Activated CD8-positive, alpha-beta memory T cell treated with anti-CD3 and anti-CD28 coated beads, Interleukin-2, amount 50 U/mL, for 24 hours (primary cell): Measurements from ENCODE around the gene DAPK2.

Source experiments
- DNase-seq: peaks from one replicate; pipeline ENCODE4 v3.0.0-alpha.2; 2020; ENCODE audit errors: extremely low read depth

DAPK2 gene

DNA sequence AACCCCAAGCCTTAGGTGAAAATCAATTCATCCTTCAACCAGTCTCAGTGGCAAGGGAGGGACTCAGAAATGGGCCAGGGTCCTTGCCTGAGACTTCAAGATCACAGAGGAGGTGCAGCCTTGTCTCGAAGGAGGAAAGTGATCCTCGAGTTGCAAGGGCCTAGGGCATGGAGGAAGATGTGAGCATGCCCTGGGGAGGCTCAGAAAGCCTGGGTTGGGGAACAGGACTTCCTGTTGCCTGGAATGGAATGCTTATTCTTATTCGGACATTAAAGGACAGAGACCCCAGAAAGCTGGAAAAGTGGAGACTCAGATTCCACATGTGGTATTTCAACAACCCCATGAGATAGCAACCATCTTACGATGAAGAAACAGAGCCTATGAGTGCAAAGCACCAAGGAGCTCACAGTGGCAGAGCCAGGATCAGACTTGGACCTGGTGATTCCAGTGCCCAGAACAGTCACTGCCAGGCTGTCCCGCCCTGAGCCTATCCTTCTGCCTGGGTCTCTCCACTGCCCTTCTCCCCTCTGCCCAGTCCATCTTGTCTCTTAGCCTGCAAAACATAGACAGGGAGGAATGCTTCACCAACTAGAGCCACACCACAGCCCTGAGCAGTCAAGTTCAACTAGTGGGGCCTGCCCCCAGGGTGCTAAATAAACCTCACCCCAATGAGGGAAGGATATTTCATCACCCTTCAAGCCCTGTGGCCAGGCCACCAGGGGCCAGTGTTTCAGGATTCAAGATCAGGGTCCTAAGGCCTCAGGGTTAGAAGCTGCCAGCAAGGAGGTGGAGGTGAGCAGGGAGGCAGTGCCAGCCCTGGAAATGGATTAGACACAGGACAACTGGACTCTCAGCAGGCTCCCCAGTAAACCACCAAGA, 21.9 kb downstream of the DAPK2 start:
- no peak for DNase-seq

DNA sequence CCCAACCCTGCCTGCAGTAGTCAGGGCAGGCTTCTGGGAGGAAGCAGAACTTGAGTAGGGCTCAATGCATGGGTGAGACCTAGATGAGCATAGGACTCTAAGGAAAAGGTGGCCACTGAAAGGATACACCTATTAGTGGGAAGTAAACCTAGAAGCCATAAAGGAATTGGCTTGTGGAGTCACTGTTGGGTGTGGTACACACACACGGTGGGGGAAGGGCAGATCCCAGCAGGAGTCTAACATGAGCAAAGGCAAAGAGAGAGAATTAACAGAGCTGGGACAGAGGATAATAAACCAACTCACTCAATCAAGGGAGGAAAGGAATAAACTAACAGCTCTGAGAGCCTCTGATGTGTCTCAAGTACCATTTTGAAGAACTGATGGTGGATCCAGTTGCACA, 23.1 kb downstream of the DAPK2 start:
- DNase-seq = no peak

DNA sequence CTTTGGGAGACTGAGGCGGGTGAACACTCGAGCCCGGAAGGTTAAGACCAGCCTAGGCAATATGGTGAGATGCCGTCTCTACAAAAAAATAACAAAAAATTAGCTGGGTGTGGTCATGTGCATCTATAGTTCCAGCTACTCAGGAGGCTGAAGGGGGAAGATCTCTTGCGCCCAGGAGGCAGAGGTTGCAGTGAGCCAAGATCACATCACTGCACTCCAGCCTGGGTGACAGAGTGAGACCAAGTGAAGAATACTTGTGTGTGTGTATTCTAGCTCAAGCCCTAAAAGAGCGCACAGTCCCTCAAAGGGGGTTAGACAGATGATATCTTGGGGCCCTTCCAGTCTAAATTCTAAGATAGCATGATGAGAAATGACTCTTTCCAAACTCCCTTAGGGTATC, 23.7 kb downstream of the DAPK2 start:
- no peak for DNase-seq

- no peak for DNase-seq
Measured at GRCh38 chr15:64019764-64020163, 26.5 kb downstream of the DAPK2 start.

- DNase-seq = no peak
Measured at GRCh38 chr15:64017591-64018163, 28.6 kb downstream of the DAPK2 start.

- no peak for DNase-seq
Measured at GRCh38 chr15:64017082-64017588, 29.1 kb downstream of the DAPK2 start.

DNA sequence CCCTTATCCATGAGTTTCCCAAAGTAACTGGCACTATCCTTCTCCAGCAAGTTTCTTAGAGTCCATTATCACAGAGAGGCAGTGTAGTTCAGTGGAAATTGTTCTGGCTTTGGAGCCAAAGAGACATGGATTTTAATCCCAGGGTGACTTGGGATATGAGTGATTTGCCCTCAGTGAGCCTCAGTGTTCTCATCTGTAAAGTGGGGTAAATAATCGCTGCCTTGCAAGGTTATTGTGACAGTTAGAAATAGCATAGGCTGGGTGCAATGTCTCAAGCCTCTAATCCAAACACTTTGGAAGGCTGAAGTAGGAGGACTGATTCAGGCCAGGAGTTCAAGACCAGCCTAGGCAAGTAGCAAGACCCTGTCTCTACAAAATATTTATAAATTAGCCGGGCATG, 30.0 kb downstream of the DAPK2 start:
- DNase-seq = no peak

DNA sequence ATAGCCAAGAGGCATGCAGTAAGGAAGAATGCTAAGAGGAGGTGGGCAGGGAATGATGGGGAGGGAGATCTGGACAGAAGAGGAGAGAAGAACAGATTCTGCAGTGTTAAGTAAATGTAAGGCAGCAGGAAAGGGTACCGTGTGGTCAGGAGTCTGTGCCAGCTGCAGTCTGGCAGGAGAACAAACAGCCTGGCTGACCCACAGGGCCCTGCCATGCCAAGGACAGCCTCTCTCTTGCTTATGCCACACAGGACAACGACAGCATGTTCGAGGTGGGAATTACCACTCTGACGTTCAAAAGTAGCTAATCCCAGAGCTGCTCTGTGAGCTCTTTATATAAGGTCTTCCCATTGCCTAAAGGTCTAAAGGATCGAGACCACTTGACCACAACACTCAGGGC, 31.3 kb downstream of the DAPK2 start:
- DNase-seq = no peak

GRCh38 chr15:64013179-64014062, 32.9 kb downstream of the DAPK2 start:
- no peak for DNase-seq

GRCh38 chr15:64011736-64012135, 34.5 kb downstream of the DAPK2 start:
- no peak for DNase-seq

- DNase-seq = peak; percentile 72
Measured at GRCh38 chr15:64010719-64011118, 35.6 kb downstream of the DAPK2 start.

- peak; percentile 15 for DNase-seq
Measured at GRCh38 chr15:64009798-64010261, 36.5 kb downstream of the DAPK2 start.

DNA sequence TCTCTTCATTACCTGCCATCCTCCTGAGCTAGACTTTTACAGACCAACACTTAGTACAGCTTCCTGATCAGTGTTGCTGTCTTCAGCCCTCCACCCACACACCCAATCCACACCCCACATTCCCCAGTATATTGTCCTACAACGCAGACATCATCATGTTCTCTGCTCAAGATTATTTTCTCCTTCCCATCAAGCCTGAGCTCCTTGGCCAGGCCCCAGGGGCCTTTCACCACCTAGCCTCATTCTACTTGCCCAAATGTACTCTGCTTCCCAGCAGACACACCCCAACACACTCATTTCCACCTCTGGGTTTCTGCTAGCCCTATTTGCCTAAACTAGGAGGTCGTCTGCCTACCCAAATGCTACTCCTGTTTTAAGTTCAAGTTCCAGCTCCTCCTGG, 37.0 kb downstream of the DAPK2 start:
- no peak for DNase-seq

GRCh38 chr15:64008177-64008576, 38.1 kb downstream of the DAPK2 start:
- no peak for DNase-seq

GRCh38 chr15:64006642-64007041, 39.6 kb downstream of the DAPK2 start:
- no peak for DNase-seq

DNA sequence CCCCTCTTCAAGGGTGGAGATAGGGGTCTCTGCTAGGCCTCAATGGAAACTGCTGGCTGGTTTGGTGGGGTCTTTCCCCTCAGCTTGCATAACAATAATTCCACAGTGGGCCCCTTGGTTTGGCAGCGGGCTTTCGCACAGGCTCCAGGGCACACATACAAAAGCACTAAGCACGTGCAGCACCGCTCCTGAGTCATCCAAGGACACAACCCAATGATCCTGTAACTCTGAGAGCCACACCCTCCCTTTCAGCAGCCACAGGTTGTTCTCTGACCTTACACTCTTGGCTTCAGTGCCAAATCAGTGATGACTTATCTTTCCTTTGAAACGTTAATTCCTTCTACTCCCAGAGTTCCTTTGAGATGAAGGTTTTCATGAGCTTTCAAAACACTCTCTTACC, 41.7 kb downstream of the DAPK2 start:
- DNase-seq = no peak

DNA sequence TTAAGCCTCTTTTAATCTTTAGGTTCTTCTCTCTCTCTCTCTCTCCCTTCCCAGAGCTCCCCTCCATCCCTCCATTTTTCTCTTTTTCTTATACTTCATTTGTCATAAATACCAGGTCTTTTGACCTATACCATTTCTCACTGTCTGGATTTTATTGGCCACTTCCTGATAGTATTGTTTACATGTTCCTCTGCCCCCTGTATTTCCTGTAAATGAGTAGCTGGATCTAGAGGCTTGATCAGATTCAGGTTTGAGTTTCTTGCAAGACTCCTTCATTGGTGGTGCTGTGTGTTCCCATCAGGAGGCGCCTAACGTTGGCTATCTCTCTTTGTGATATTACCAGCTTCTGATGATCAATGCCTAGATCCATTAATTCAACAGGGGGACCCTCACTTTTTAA, 42.2 kb downstream of the DAPK2 start:
- no peak for DNase-seq

GRCh38 chr15:64003182-64003581, 43.1 kb downstream of the DAPK2 start:
- DNase-seq = no peak

DNA sequence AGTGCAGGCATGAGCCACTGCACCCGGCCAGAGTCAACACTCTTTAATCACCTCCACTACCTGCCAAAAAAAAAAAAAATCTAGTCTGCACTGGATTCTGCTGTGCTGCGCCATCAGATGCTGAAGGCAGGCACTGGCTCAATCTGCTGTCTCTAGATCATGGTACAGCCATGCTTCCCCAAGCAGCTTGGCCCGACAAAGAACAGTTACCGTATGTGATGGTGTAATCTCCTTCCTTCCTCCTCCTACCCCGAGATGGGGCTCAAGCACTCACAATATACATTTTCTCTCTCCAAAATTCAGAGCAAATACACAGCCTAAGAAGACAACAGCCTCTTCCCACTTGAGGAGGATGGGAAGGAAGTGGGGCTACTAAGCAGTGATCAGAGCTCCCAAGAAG, 45.1 kb downstream of the DAPK2 start:
- no peak for DNase-seq

DNA sequence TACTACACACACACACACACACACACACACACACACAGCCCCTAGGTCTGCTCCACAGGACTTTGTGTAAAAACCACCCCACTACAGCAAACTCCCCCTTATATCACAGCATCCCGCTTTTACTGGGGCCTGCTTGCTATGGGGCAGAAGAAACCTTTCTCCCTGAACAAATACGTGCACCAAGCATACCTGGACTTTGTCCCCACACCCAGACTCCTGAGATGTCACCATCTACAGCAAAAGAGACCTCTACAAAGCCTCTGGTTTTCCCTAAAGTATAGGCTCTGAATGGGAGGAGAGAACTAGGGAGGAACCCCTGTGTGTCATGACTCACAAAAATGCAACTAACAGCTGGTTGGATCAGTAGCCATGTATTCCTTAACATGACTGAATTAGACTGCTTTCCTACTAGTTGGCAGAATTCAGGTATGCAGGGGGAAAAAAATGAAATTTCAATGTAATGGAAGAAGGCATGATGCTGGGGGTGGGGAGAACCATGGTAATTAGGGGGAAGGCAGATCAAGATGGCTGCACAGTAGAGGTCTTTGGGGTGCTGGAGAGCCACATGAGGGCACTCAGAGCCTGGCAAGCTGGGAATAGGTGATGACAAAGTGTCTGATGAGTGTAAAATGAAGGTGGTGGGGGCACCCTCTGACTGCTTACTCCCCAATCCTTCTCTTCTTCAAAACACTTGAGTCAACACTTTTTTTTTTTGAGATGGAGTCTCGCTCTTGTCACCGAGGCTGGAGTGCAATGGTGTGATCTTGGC, 45.9 kb downstream of the DAPK2 start:
- DNase-seq = no peak

DNA sequence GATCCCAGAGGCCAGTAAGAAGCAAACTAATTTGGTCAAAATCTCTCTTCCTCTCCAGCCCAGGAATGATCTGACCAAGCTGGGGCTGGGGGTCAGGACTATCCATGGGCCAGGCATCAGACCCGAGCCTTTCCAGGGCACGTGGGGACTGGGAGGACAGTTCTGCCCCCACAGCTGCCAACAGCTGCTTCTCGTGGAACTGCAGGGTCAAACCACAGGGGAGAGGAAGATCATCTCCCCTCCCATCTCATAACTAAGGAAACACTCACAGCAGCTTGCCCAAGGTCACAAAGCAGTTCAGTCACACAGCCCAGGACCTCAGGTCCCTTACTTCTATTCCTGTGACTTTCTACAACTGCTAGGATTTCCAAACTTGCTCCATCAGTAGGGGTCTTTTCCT, 47.1 kb downstream of the DAPK2 start:
- DNase-seq = no peak
